DMS114 treated with DMSO at 0.1 percent for 48 hours (cell line): ENCODE measurements around the gene FAM20A.

Source experiments
- DNase-seq: peaks from one replicate; lab custom pipeline; 2025; ENCODE audit not compliant: unreplicated experiment; lab: John Stamatoyannopoulos, UW

The FAM20A gene

GRCh38 chr17:68600931-68601564, at the start of gene FAM20A:
TSS of gene FAM20A (minus strand) at chr17:68601367. CDS start at chr17:68600666, 701 bp downstream.
- DNase-seq: no peak

GRCh38 chr17:68649324-68649723, 48.2 kb upstream of the FAM20A start:
- no peak for DNase-seq

GRCh38 chr17:68646626-68647526, 45.7 kb upstream of the FAM20A start:
- DNase-seq: no peak

- DNase-seq: no peak
These were observed 40.9 kb upstream of the FAM20A start for GRCh38 chr17:68642118-68642412.

- DNase-seq: no peak
These were observed 40.3 kb upstream of the FAM20A start for GRCh38 chr17:68641276-68642117.

GRCh38 chr17:68640242-68640989, 39.2 kb upstream of the FAM20A start:
- no peak for DNase-seq

GRCh38 chr17:68634345-68634876, 33.2 kb upstream of the FAM20A start:
- DNase-seq: no peak

GRCh38 chr17:68628576-68628957, 27.4 kb upstream of the FAM20A start:
- DNase-seq: no peak

- no peak for DNase-seq
These were observed 26.9 kb upstream of the FAM20A start for GRCh38 chr17:68627956-68628575.

GRCh38 chr17:68624381-68624780, 23.2 kb upstream of the FAM20A start:
- DNase-seq: no peak

- no peak for DNase-seq
These were observed 22.6 kb upstream of the FAM20A start for GRCh38 chr17:68623811-68624210.

GRCh38 chr17:68622423-68622822, 21.3 kb upstream of the FAM20A start:
- DNase-seq: no peak

GRCh38 chr17:68621065-68621464, 19.9 kb upstream of the FAM20A start:
- no peak for DNase-seq

GRCh38 chr17:68616334-68616733, 15.2 kb upstream of the FAM20A start:
- DNase-seq: no peak

GRCh38 chr17:68614718-68615117, 13.6 kb upstream of the FAM20A start:
- no peak for DNase-seq

GRCh38 chr17:68613739-68614298, 12.7 kb upstream of the FAM20A start:
- DNase-seq: no peak

GRCh38 chr17:68612923-68613292, 11.7 kb upstream of the FAM20A start:
- no peak for DNase-seq

GRCh38 chr17:68612209-68612922, 11.2 kb upstream of the FAM20A start:
- no peak for DNase-seq
